Breast epithelium (tissue), 3 donors: ENCODE results near the gene ANAPC10.

Source experiments
- POLR2A ChIP-seq: fragments of 450-650 bp; IDR thresholded peaks from one replicate; pipeline ENCODE4 v1.6.1; 2016; ENCODE audit warnings: antibody characterized with exemption, mild to moderate bottlenecking, moderate library complexity
- POLR2AphosphoS5 ChIP-seq, 3 donors: sonication (generic); formaldehyde crosslinking; IDR thresholded peaks; one replicate each; pipeline ENCODE4 v1.6.1; 2017; ENCODE audit warnings: antibody characterized with exemption in 3 of 3
- TF ChIP-seq, protein P1 (sequence below), 3 donors: fragments of 450-650 bp; IDR thresholded peaks; one replicate each; pipeline ENCODE4 v1.5.1; 2016 to 2017; ENCODE audit warnings: antibody characterized with exemption in 3 of 3, mild to moderate bottlenecking in 3 of 3, moderate library complexity in 3 of 3

- TF ChIP-seq, protein P1, sequence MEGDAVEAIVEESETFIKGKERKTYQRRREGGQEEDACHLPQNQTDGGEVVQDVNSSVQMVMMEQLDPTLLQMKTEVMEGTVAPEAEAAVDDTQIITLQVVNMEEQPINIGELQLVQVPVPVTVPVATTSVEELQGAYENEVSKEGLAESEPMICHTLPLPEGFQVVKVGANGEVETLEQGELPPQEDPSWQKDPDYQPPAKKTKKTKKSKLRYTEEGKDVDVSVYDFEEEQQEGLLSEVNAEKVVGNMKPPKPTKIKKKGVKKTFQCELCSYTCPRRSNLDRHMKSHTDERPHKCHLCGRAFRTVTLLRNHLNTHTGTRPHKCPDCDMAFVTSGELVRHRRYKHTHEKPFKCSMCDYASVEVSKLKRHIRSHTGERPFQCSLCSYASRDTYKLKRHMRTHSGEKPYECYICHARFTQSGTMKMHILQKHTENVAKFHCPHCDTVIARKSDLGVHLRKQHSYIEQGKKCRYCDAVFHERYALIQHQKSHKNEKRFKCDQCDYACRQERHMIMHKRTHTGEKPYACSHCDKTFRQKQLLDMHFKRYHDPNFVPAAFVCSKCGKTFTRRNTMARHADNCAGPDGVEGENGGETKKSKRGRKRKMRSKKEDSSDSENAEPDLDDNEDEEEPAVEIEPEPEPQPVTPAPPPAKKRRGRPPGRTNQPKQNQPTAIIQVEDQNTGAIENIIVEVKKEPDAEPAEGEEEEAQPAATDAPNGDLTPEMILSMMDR (IDR thresholded peaks at IDR 0.05), result no peak
- TF ChIP-seq POLR2A, result no peak
- no peak for TF ChIP-seq POLR2AphosphoS5 (IDR thresholded peaks at IDR 0.05)
Observed at GRCh38 chr4:145041378-145041777, 56.6 kb downstream of the ANAPC10 start.
